ENCODE measurements around the gene KY.

The KY gene

DNA sequence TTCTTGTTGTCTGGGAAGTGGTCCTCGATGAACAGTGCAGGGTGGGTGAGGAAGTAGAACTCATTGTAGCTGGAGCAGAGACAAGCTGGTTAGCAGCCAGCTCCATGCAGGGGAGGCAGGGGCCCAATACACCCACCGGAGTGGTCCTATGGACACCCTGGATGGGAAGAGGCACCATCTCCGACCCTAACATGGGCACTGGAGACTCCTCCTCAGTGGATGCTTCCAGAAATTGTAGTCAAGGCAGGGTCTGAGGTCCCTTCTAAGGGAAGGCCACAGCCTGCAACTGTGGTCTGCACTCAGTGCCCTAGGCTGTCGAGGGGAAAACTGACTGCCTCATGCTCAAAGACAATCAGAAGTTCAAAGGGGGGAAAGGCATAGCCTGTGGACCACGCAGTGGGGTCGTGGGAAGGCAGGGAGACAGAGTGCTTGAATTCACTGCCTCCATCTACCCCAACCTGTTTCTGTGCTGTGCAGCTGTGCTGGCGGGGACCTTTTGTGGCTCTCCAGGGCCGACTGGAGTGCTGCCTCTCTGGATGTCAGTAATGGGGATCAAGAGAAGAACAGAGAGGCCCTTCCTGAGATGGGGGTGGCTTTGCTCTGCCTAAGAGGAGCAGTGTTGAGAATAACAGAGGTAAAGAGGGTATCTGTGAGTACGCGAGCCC lies 41.9 kb downstream of the KY start:
- in situ Hi-C loops (cut with HindIII; ENCODE audit: low pct_ligation_motif_present, low sequenced_read_pairs) = no loop called here
- no peaks in the 10 kb centered on the region for H3K36me3 ChIP-seq (replicated peaks)
- no peak for DNase-seq
- TF ChIP-seq, protein P1, sequence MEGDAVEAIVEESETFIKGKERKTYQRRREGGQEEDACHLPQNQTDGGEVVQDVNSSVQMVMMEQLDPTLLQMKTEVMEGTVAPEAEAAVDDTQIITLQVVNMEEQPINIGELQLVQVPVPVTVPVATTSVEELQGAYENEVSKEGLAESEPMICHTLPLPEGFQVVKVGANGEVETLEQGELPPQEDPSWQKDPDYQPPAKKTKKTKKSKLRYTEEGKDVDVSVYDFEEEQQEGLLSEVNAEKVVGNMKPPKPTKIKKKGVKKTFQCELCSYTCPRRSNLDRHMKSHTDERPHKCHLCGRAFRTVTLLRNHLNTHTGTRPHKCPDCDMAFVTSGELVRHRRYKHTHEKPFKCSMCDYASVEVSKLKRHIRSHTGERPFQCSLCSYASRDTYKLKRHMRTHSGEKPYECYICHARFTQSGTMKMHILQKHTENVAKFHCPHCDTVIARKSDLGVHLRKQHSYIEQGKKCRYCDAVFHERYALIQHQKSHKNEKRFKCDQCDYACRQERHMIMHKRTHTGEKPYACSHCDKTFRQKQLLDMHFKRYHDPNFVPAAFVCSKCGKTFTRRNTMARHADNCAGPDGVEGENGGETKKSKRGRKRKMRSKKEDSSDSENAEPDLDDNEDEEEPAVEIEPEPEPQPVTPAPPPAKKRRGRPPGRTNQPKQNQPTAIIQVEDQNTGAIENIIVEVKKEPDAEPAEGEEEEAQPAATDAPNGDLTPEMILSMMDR (IDR thresholded peaks at IDR 0.05; ENCODE audit: low read depth, low read length, missing control alignments) = no peak
- H3K27me3 ChIP-seq (replicated peaks) = no peaks in the 10 kb centered on the region
- H3K27ac ChIP-seq = no peak overlapping the region
- no peak overlapping the region for H3K4me3 ChIP-seq (ENCODE audit: low read depth, low read length)

DNA sequence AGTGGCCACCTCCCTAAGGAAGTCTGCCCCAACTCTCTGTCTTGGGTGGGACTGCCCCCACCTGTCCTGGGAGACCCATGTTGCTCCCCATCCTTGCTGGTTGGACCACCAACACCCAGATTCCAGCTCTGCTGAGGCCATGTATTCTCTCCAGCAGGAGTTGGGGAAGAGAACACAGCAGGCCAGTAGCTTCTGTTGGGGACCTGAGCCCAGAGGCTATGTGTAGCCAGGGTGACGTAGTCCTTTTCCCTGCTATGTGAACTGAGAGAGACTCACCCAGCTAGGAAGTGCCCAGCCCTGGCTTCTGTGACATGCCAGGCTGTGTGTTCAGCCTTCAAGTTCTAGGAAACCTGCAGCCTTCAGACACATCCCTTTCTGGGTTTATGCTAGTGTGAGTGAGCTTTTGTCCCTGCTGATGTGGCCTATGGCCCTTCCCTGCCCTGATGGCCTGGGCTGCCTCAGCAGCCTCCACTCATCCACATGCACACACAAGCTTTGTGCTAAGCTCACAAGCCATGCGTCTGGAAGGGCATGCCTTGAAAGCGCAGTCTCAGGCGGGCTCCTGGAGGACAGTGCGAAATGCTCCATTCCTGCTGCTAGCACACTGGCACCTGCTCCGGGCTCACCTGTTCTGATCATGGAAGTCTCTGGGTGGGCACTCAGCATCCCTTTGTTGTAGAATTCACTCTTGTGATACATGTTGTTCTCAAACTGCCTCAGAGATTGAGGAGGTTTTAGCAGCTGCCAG lies 42.6 kb downstream of the KY start:
- in situ Hi-C loops (cut with HindIII; ENCODE audit: low pct_ligation_motif_present, low sequenced_read_pairs) = no loop called here
- TF ChIP-seq, protein P1 (IDR thresholded peaks at IDR 0.05; ENCODE audit: low read depth, low read length, missing control alignments) = no peak
- H3K36me3 ChIP-seq (replicated peaks) = no peaks in the 10 kb centered on the region

DNA sequence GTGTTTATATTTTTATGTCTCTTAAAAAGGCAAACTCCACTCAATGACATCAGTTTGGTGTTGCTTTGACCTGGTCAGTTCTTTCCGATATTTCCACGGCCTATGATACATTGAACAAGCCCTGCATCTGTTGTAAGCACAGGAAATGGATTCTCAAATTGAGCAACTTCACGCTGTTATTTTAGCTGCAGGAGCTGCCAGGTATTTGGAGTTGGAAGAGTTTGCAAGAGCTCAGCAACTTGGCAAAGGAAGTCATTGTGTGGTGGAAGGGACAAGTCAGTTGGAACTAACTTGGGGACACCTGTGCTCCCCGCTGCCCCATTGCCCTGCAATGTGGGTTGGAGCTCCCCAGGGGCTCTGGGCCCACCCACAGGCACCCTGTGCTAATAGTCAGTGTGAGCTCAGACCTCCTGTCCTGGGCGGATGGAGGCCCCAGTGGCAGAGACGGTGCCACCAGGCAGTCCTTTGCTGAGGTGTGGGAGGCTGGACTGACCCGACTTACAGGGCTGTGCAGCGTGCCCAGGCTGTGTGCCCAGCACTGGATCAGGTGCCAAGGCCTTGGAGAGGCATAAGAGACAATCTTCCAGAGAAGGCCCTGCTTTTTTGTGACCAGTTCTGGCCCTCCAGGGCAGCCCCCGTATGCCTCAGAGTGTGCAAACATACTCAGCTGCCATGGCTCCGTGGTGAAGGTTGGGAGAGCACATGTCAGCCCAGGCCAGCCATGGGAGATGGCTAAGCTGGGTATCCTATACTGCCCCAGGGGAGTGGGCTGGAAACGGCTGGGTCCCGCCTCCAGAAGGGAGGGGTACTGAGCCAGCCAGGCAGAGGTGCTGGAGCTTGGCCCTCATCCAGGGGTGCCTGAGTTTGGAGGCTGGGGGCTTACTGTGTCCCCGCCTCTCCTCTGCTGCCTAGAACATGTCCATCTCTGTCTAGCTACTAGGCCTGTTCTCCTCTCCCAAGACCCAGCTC lies 43.5 kb downstream of the KY start:
- in situ Hi-C loops (cut with HindIII; ENCODE audit: low pct_ligation_motif_present, low sequenced_read_pairs) = no loop called here
- TF ChIP-seq, protein P1 (IDR thresholded peaks at IDR 0.05; ENCODE audit: low read depth, low read length, missing control alignments) = no peak
- Histone ChIP-seq H3K27me3 (replicated peaks) (no peaks in the 10 kb centered on the region), H3K4me3 (ENCODE audit: low read depth, low read length) (no peak overlapping the region), H3K27ac (no peak overlapping the region), H3K36me3 (replicated peaks) (no peaks in the 10 kb centered on the region)
- no peak for DNase-seq

More for the DNA sequence above, 42.6 kb downstream of the KY start:
- no peak for DNase-seq
- H3K4me3 ChIP-seq (ENCODE audit: low read depth, low read length) = no peak overlapping the region
- H3K27me3 ChIP-seq (replicated peaks) = no peaks in the 10 kb centered on the region
- no peak overlapping the region for H3K27ac ChIP-seq

- no peak for DNase-seq
- Histone ChIP-seq H3K4me3 (ENCODE audit: low read depth, low read length) (no peak overlapping the region), H3K27me3 (replicated peaks) (no peaks in the 10 kb centered on the region), H3K36me3 (replicated peaks) (no peaks in the 10 kb centered on the region), H3K27ac (no peak overlapping the region)
- in situ Hi-C loops (cut with HindIII; ENCODE audit: low pct_ligation_motif_present, low sequenced_read_pairs) = no loop called here
- TF ChIP-seq, protein P1 (IDR thresholded peaks at IDR 0.05; ENCODE audit: low read depth, low read length, missing control alignments) = no peak
Observed at GRCh38 chr3:134606033-134607025, 44.5 kb downstream of the KY start.

DNA sequence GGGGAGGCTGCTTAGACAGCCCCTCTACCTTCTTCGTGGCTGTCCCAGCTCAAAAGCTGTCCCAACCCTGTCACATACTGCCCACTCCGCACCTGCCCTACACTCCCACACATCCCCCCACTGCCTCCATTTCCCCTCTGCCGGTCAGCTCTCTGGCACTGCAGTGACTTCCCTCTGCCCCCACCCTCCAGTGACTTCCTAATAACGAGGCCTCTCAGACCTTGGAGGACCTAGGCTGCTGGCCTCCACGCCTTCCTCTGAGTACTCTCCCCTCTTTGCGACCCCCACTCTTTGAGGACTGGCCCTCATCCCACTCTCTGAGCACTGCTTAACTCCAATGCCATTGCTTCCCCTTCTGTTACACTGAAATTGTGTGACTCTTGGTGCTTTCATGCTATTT lies 45.3 kb downstream of the KY start:
- H3K4me3 ChIP-seq (ENCODE audit: low read depth, low read length) = no peak overlapping the region
- DNase-seq = no peak
- no peaks in the 10 kb centered on the region for H3K36me3 ChIP-seq (replicated peaks)
- H3K27me3 ChIP-seq (replicated peaks) = no peaks in the 10 kb centered on the region
- H3K27ac ChIP-seq = no peak overlapping the region
- TF ChIP-seq, protein P1 (IDR thresholded peaks at IDR 0.05; ENCODE audit: low read depth, low read length, missing control alignments) = no peak
- in situ Hi-C loops (cut with HindIII; ENCODE audit: low pct_ligation_motif_present, low sequenced_read_pairs) = no loop called here

All from brain microvascular endothelial cell (primary cell).